ENCODE measurements around the gene INO80E. TPM values are rescaled to one million over a fixed set of nuclear protein-coding genes. Genes with fewer than 3 reads are reported as not detected.

Gene INO80E
- total RNA-seq, 1 experiment from 2014 or later: 89.8 TPM

- POLR2A ChIA-PET: no interaction called here
- no peaks in the 10 kb centered on the region for H3K27me3 ChIP-seq (ENCODE audit: insufficient read depth, low read length)
- H3K9ac ChIP-seq (ENCODE audit: low read length): no peak overlapping the region
- peaks cover 5 to 13% of the 10 kb centered on the region in 2 experiments; a peak in 3 of 4 replicates for H3K4me1 ChIP-seq (ENCODE audit: control insufficient read depth in 1 of 2, insufficient read depth in 2 of 2, low read length in 2 of 2)
- CTCF ChIA-PET: interaction anchor here (0.9 to 2.7 kb wide), 3 partner anchors 10 to 51 kb away, joined by 3 to 13 read pairs (median 4); no protein-coding TSS in a partner anchor
- H2AFZ ChIP-seq (ENCODE audit: low read depth, low read length, poor library complexity, severe bottlenecking): no peak overlapping the region
- H3K79me2 ChIP-seq (ENCODE audit: insufficient read depth, low read length): no peaks in the 10 kb centered on the region
- H3K9me2 ChIP-seq (ENCODE audit: insufficient read depth): no peaks in the 10 kb centered on the region
- ATAC-seq: peak; percentile 60; the same call in 1 of the 2 replicates
- H3K4me3 ChIP-seq (replicated peaks in 1 of 2; ENCODE audit: low read depth in 1 of 2, low read length in 2 of 2): no peak overlapping the region
- H3K36me3 ChIP-seq (ENCODE audit: control insufficient read depth in 1 of 2, insufficient read depth in 2 of 2, low read length in 2 of 2): no peaks in the 10 kb centered on the region
- BruUV-seq (replicated peaks): no TSS peak
- RAD21 ChIA-PET (ENCODE audit: low non-redundant PET in 1 of 2, low total read pairs in 2 of 2, uncharacterized antibody in 2 of 2, unreplicated experiment in 2 of 2): no interaction called here
- no peak overlapping the region for H3K27ac ChIP-seq (ENCODE audit: low read depth, low read length)
- H3K4me2 ChIP-seq (ENCODE audit: low read length): no peak overlapping the region
- DNase-seq (ENCODE audit: low read depth, low spot score): no peak
- TF ChIP-seq ELF1 (IDR thresholded peaks at IDR 0.05; ENCODE audit: borderline replicate concordance, low read depth): no peak
- no peak for TF ChIP-seq EZH2 (IDR thresholded peaks at IDR 0.05)
- peak; percentile 67 for TF ChIP-seq RAD21 (IDR thresholded peaks at IDR 0.05; ENCODE audit: low read depth)
- TF ChIP-seq SRF (IDR thresholded peaks at IDR 0.05; ENCODE audit: low read depth): no peak
- TF ChIP-seq ZNF274 (IDR thresholded peaks at IDR 0.05; ENCODE audit: low read depth, low read length): no peak
- no peak for TF ChIP-seq ZBTB33 (IDR thresholded peaks at IDR 0.05; ENCODE audit: extremely low read depth, insufficient replicate concordance, low read length)
- TF ChIP-seq SIN3A (IDR thresholded peaks at IDR 0.05; ENCODE audit: low read depth): no peak
- no peak for TF ChIP-seq EZH2phosphoT487 (IDR thresholded peaks at IDR 0.05; ENCODE audit: borderline replicate concordance)
- TF ChIP-seq, protein P1, sequence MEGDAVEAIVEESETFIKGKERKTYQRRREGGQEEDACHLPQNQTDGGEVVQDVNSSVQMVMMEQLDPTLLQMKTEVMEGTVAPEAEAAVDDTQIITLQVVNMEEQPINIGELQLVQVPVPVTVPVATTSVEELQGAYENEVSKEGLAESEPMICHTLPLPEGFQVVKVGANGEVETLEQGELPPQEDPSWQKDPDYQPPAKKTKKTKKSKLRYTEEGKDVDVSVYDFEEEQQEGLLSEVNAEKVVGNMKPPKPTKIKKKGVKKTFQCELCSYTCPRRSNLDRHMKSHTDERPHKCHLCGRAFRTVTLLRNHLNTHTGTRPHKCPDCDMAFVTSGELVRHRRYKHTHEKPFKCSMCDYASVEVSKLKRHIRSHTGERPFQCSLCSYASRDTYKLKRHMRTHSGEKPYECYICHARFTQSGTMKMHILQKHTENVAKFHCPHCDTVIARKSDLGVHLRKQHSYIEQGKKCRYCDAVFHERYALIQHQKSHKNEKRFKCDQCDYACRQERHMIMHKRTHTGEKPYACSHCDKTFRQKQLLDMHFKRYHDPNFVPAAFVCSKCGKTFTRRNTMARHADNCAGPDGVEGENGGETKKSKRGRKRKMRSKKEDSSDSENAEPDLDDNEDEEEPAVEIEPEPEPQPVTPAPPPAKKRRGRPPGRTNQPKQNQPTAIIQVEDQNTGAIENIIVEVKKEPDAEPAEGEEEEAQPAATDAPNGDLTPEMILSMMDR (IDR thresholded peaks at IDR 0.05 in 2 of 3, conservative IDR thresholded peaks at IDR 0.05 in 1 of 3; ENCODE audit: borderline replicate concordance in 1 of 3, insufficient read depth in 1 of 3, low read depth in 2 of 3, low read length in 2 of 3): peak; percentile 54 to 81 (median 58); a peak in 4 of 6 replicates
- no peak for TF ChIP-seq JUND (IDR thresholded peaks at IDR 0.05)
- TF ChIP-seq, protein P2, sequence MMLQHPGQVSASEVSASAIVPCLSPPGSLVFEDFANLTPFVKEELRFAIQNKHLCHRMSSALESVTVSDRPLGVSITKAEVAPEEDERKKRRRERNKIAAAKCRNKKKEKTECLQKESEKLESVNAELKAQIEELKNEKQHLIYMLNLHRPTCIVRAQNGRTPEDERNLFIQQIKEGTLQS (IDR thresholded peaks at IDR 0.05): no peak
- TF ChIP-seq EGR1 (IDR thresholded peaks at IDR 0.05; ENCODE audit: low read depth): no peak
- no peak for TF ChIP-seq CEBPB (IDR thresholded peaks at IDR 0.05; ENCODE audit: low read depth)
- TF ChIP-seq POLR2AphosphoS5 (IDR thresholded peaks at IDR 0.05; ENCODE audit: low read depth, low read length): no peak
- TF ChIP-seq MAX (IDR thresholded peaks at IDR 0.05): no peak
- intact Hi-C loops (cut with micrococcal nuclease): no loop called here
- H3K9me3 ChIP-seq (ENCODE audit: control insufficient read depth in 1 of 2, insufficient read depth in 1 of 2, low read depth in 1 of 2, low read length in 2 of 2): no peaks in the 10 kb centered on the region
- no peaks in the 10 kb centered on the region for H4K20me1 ChIP-seq (ENCODE audit: insufficient read depth)
Observed at GRCh38 chr16:30041841-30042240, 45.8 kb downstream of the INO80E start.

All from HCT116 (cell line).